ENCODE data around the gene BHLHE40. TPM values are rescaled to one million over a fixed set of nuclear protein-coding genes. Genes with fewer than 3 reads are reported as not detected.

BHLHE40 gene
- polyA plus RNA-seq, 3 donors: 20.2 to 167 (median 23.4) TPM

DNA sequence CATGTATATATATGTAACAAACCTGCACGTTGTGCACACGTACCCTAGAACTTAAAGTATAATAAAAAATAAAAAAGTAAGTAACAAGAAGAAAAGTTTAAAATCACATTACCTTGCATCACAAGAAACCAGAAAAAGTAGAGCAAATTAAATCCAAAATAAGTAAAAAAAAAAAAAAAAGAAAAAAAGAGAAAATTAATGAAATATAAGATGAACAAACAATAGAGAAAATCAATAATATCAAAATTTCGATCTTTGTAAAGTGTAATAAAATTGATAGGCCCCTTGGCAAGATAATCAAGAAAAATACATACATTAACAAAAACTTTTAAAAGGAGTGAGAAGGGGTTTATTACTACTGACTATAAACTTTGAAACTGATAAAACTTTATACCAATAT is 7.4 kb upstream of the BHLHE40 start:
- no peaks in the 10 kb centered on the region for H3K27me3 ChIP-seq (ENCODE audit: control insufficient read depth in 2 of 2, insufficient read depth in 2 of 2, low read length in 2 of 2)
- H3K36me3 ChIP-seq (replicated peaks in 1 of 2; ENCODE audit: control insufficient read depth in 1 of 2, insufficient read depth in 2 of 2, low read length in 2 of 2): no peaks in the 10 kb centered on the region
- no peak overlapping the region for H2AFZ ChIP-seq (ENCODE audit: insufficient read depth, low read depth, low read length, poor library complexity, severe bottlenecking)
- peaks cover 11 to 12% of the 10 kb centered on the region in 2 donors for H3K4me1 ChIP-seq (ENCODE audit: control insufficient read depth in 1 of 2, insufficient read depth in 2 of 2, low read length in 2 of 2)
- WGBS (ENCODE audit: insufficient coverage): no CpG with 5 or more reads among the region's 3 CpGs
- H3K4me3 ChIP-seq (replicated peaks in 1 of 3; ENCODE audit: low read depth in 2 of 3, low read length in 3 of 3): no peak overlapping the region
- intact Hi-C loops (cut with micrococcal nuclease): loop anchor here in 1 of 2 donors (10.0 kb wide), 1 partner anchor 217 kb away; no protein-coding TSS in a partner anchor
- no peak for DNase-seq
- Mint-ChIP-seq H3K36me3 (no peaks in the 10 kb centered on the region), H3K27ac (no peak overlapping the region), H3K27me3 (ENCODE audit: low read depth in 3 of 3) (peaks cover 0 to 2% (median 0%) of the 10 kb centered on the region in 3 donors), H3K9me3 (peaks cover 3 to 12% (median 10%) of the 10 kb centered on the region in 7 donors), H3K4me3 (no peak overlapping the region), H3K4me1 (peaks cover 14% of the 10 kb centered on the region)
- H3K9me3 ChIP-seq (replicated peaks in 1 of 2; ENCODE audit: control insufficient read depth in 1 of 2, insufficient read depth in 1 of 2, low read length in 2 of 2): no peaks in the 10 kb centered on the region
- no peaks in the 10 kb centered on the region for H3K79me2 ChIP-seq (ENCODE audit: insufficient read depth, low read length)
- H3K27ac ChIP-seq (ENCODE audit: low read depth in 1 of 2, low read length in 2 of 2): no peak overlapping the region
- no peak overlapping the region for H3K4me2 ChIP-seq (replicated peaks; ENCODE audit: extremely low read depth, low read length, poor library complexity, severe bottlenecking)
- H3K9ac ChIP-seq (ENCODE audit: insufficient read depth, low read length, poor library complexity, severe bottlenecking): no peak overlapping the region
- TF ChIP-seq, protein P1, sequence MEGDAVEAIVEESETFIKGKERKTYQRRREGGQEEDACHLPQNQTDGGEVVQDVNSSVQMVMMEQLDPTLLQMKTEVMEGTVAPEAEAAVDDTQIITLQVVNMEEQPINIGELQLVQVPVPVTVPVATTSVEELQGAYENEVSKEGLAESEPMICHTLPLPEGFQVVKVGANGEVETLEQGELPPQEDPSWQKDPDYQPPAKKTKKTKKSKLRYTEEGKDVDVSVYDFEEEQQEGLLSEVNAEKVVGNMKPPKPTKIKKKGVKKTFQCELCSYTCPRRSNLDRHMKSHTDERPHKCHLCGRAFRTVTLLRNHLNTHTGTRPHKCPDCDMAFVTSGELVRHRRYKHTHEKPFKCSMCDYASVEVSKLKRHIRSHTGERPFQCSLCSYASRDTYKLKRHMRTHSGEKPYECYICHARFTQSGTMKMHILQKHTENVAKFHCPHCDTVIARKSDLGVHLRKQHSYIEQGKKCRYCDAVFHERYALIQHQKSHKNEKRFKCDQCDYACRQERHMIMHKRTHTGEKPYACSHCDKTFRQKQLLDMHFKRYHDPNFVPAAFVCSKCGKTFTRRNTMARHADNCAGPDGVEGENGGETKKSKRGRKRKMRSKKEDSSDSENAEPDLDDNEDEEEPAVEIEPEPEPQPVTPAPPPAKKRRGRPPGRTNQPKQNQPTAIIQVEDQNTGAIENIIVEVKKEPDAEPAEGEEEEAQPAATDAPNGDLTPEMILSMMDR (IDR thresholded peaks at IDR 0.05): no peak
- H4K20me1 ChIP-seq (ENCODE audit: insufficient read depth, low read length): no peaks in the 10 kb centered on the region

GRCh38 chr3:4972652-4973643 is 6.3 kb upstream of the BHLHE40 start:
- peaks cover 2 to 10% (median 8%) of the 10 kb centered on the region in 7 donors for H3K9me3 Mint-ChIP-seq
- 92% methylated on average over 3 of the region's 9 CpGs for WGBS (ENCODE audit: insufficient coverage)
- peaks cover 19% of the 10 kb centered on the region for H3K4me1 Mint-ChIP-seq
- H3K36me3 Mint-ChIP-seq: no peaks in the 10 kb centered on the region
- H3K9ac ChIP-seq (ENCODE audit: insufficient read depth, low read length, poor library complexity, severe bottlenecking): no peak overlapping the region
- TF ChIP-seq, protein P1 (IDR thresholded peaks at IDR 0.05): no peak
- H3K4me3 Mint-ChIP-seq: no peak overlapping the region
- H3K27me3 ChIP-seq (ENCODE audit: control insufficient read depth in 2 of 2, insufficient read depth in 2 of 2, low read length in 2 of 2): no peaks in the 10 kb centered on the region
- no peaks in the 10 kb centered on the region for H3K79me2 ChIP-seq (ENCODE audit: insufficient read depth, low read length)
- DNase-seq: no peak
- no peaks in the 10 kb centered on the region for H3K36me3 ChIP-seq (replicated peaks in 1 of 2; ENCODE audit: control insufficient read depth in 1 of 2, insufficient read depth in 2 of 2, low read length in 2 of 2)
- no peak overlapping the region for H2AFZ ChIP-seq (ENCODE audit: insufficient read depth, low read depth, low read length, poor library complexity, severe bottlenecking)
- no peaks in the 10 kb centered on the region for H3K9me3 ChIP-seq (replicated peaks in 1 of 2; ENCODE audit: control insufficient read depth in 1 of 2, insufficient read depth in 1 of 2, low read length in 2 of 2)
- H3K27ac ChIP-seq (ENCODE audit: low read depth in 1 of 2, low read length in 2 of 2): no peak overlapping the region
- H3K4me2 ChIP-seq (replicated peaks; ENCODE audit: extremely low read depth, low read length, poor library complexity, severe bottlenecking): no peak overlapping the region
- no peak overlapping the region for H3K4me3 ChIP-seq (replicated peaks in 1 of 3; ENCODE audit: low read depth in 2 of 3, low read length in 3 of 3)
- H3K4me1 ChIP-seq (ENCODE audit: control insufficient read depth in 1 of 2, insufficient read depth in 2 of 2, low read length in 2 of 2): peaks cover 22% of the 10 kb centered on the region in 2 donors
- no peak overlapping the region for H3K27ac Mint-ChIP-seq
- intact Hi-C loops (cut with micrococcal nuclease): loop anchor here in 1 of 2 donors (10.0 kb wide), 1 partner anchor 218 kb away; no protein-coding TSS in a partner anchor
- H3K27me3 Mint-ChIP-seq (ENCODE audit: low read depth in 3 of 3): peaks cover 0 to 2% (median 0%) of the 10 kb centered on the region in 3 donors
- no peaks in the 10 kb centered on the region for H4K20me1 ChIP-seq (ENCODE audit: insufficient read depth, low read length)
